C4-2B (cell line): ENCODE results near the gene BRICD5.

Experiments used
- H3K27ac ChIP-seq: fragments of 450-650 bp; 2 replicates; pipeline ENCODE4 v1.5.1; 2017
- CTCF ChIP-seq: fragments of 450-650 bp; conservative IDR thresholded peaks from 2 replicates; pipeline ENCODE4 v1.5.1; 2017; ENCODE audit warnings: mild to moderate bottlenecking
- ZFX ChIP-seq: fragments of 450-650 bp; IDR thresholded peaks from 2 replicates; pipeline ENCODE4 v1.6.1; 2017

The BRICD5 gene

GRCh38 chr16:2251296-2252111, 40.8 kb upstream of the BRICD5 start, which contains the start of gene ECI1:
ECI1 (minus strand) TSS chr16:2251587; CDS start chr16:2251566, 21 bp downstream.
- TF ChIP-seq ZFX = peak; percentile 57; the same call in 1 of the 2 replicates
- no peak; the same call in 1 of the 2 replicates for TF ChIP-seq CTCF
- peak within 1 kb of the TSS; percentile 83 for H3K27ac ChIP-seq

- TF ChIP-seq CTCF (no peak), ZFX (no peak)
- H3K27ac ChIP-seq = peak overlapping the region; percentile 83
Observed at GRCh38 chr16:2250652-2251295, 40.1 kb upstream of the BRICD5 start.

- no peak for TF ChIP-seq ZFX
- no peak for TF ChIP-seq CTCF
- no peak overlapping the region for H3K27ac ChIP-seq
Observed at GRCh38 chr16:2246301-2246885, 35.7 kb upstream of the BRICD5 start.

GRCh38 chr16:2244926-2245795, 34.5 kb upstream of the BRICD5 start:
- no peak overlapping the region for H3K27ac ChIP-seq
- TF ChIP-seq ZFX = no peak
- no peak for TF ChIP-seq CTCF

GRCh38 chr16:2244301-2244700, 33.6 kb upstream of the BRICD5 start:
- TF ChIP-seq CTCF (no peak), ZFX (no peak)

GRCh38 chr16:2243781-2244180, 33.1 kb upstream of the BRICD5 start:
- no peak for TF ChIP-seq CTCF
- TF ChIP-seq ZFX = no peak
- no peak overlapping the region for H3K27ac ChIP-seq

More at GRCh38 chr16:2244301-2244700, 33.6 kb upstream of the BRICD5 start:
- no peak overlapping the region for H3K27ac ChIP-seq
